HG02642 (cell line): ENCODE measurements around the gene SLC45A3.

ENCODE experiments used
- ATAC-seq: cut with Tn5 transposase; IDR thresholded peaks from one replicate; pipeline ENCODE4 v1.9.1; 2021; ENCODE audit warnings: mild to moderate bottlenecking; ENCODE audit not compliant: unreplicated experiment, poor library complexity

The SLC45A3 gene

GRCh38 chr1:205612104-205612503 lies 68.2 kb downstream of the SLC45A3 start:
- no peak for ATAC-seq

GRCh38 chr1:205610901-205611466 lies 69.3 kb downstream of the SLC45A3 start:
- no peak for ATAC-seq

DNA sequence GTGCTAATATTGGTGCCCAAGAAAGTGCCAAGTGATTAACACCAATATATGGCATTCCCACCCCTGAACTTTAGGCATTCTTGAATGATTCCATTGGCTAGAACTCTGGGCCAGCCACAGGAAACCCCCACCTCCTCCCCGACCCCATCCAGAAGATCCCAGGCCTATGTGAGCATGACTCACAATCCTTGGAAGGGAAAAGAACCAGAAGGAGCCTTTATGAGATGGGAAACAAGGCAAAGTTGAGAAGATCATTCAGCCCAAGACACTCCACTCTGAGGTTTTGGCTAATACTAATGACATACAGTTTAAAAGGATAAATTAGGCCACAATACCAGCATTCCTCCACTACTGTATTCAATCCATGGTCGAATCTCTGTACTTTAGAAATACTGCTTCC lies 70.3 kb downstream of the SLC45A3 start:
- ATAC-seq: no peak
